DMS 273 treated with DMSO at 0.1 percent for 48 hours (cell line): ENCODE data around the gene SMAD6.

Experiments used
- DNase-seq: peaks from one replicate; lab custom pipeline; 2025; lab: John Stamatoyannopoulos, UW

SMAD6 gene

DNA sequence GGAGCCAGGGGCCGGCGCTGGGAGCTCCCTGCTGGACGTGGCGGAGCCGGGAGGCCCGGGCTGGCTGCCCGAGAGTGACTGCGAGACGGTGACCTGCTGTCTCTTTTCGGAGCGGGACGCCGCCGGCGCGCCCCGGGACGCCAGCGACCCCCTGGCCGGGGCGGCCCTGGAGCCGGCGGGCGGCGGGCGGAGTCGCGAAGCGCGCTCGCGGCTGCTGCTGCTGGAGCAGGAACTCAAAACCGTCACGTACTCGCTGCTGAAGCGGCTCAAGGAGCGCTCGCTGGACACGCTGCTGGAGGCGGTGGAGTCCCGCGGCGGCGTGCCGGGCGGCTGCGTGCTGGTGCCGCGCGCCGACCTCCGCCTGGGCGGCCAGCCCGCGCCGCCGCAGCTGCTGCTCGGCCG is 1.5 kb downstream of the SMAD6 start:
- DNase-seq: no peak

GRCh38 chr15:66704019-66704802 is 2.2 kb downstream of the SMAD6 start:
- DNase-seq: no peak

DNA sequence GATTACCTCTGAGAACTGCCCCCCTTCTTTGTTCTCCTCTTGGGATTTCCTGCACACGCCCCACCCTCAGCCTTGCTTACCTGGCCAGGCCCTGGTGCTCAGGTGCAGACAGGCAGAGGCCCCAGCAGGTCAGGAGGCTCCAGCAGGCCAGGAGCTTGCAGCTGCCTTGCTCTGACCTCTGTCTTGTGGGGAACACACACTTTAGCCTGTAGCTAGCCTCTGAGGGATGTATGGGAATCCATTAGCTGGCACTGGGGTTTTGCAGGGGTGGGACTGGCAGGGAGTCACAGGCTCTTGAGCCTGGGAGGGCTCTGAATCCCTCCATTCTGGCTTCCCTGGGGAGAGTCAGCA is 2.7 kb downstream of the SMAD6 start:
- DNase-seq: no peak

GRCh38 chr15:66705277-66706146 is 3.5 kb downstream of the SMAD6 start:
- DNase-seq: no peak

DNA sequence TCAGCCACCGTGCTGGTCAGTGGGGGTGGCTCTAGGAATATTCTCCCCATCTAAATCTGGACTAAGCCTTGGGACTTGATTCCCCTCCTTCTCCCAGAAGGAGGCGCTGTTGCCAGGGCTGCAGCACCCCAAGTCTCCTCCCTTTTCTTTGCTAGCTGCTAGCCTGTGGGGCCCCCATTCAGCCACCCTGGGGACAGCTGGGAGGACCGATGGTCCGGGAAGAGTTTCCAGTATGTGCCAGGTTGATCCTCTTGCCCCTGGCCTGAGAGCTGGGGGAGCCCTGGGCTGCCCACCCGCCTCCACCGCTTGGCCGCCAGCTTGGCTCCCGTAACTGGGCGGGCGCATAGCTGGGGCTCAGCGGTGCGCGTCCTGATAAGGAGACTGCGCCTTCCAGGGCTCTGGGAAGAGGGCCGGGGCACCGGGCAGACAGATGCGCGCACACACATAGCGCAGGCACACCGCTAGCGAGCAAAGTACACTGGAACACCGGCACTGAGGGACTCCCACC is 4.2 kb downstream of the SMAD6 start:
- no peak for DNase-seq

GRCh38 chr15:66706840-66707239 is 4.8 kb downstream of the SMAD6 start:
- DNase-seq: no peak

GRCh38 chr15:66707310-66708082 is 5.5 kb downstream of the SMAD6 start:
- DNase-seq: peak; percentile 32

GRCh38 chr15:66708389-66708788 is 6.4 kb downstream of the SMAD6 start:
- no peak for DNase-seq

DNA sequence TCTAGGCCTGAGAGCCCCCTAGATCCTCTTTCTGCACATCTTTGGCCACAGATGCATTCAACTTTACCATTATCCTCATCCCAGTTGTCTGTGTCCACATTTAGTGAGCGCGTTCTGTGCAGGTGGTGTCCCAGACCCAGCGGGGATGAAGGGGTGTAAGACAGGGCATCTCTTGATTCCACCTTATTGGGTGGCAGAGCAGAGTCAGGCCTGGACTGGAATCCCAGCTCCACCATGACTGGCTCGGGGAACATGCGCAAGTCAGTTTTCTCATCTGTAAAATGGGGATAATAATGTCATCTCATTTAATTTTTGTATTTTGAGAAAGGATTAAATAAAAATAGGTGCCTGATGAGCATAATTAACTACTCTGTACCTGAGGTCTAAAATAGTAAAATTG is 7.8 kb downstream of the SMAD6 start:
- no peak for DNase-seq

DNA sequence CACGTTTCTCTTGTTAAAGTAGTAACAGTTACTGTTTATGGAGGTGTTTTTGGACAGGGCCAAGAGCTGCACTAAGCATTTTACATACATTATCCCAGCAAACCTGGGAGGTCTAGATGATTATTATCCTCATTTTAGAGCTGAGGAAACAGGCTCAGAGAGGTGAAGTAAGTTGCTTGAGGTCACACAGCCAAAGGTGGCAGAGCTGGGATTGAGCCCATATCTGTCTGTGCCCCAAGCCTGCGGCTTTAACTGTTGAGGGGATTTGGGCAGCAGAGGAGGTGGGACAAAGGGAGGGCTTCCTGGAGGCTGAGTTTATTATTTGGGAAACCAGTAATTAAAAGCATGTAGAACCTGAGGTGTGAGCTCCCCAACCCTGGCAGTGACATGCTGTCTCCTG is 9.2 kb downstream of the SMAD6 start:
- DNase-seq: no peak

GRCh38 chr15:66711862-66712261 is 9.8 kb downstream of the SMAD6 start:
- DNase-seq: no peak

DNA sequence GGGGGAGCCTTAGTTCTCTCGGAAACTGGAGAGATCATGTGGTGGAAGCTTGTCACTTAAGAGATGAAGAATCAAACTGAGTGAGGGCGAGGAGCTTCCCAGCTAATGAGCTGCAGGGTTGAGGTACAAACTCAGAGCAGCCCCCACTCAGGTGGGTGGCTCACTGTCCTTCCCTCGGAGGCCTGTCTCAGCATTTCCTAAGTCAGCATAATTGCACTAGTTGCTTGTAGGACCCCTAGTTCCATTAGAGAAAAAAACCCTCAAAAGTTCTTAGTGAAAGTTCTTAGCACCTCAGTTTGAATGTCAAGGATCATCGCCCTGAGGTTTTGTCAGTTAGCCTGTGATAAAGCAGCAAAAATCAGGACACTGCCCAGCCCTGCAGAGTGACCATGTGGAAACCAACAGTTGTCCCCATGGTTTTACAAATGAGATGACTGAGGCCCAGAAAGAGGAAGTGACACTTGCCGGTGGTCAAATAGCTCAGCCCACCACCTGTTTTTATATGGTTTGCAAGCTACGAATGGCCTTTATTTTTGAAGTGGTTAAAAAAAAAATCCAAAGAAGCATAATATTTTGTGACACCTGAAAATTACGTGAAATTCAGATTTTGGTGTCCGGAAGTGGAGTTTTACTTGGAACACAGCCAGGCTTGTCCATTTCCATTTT is 11.9 kb downstream of the SMAD6 start:
- DNase-seq: no peak

GRCh38 chr15:66714543-66714981 is 12.5 kb downstream of the SMAD6 start:
- no peak for DNase-seq

GRCh38 chr15:66715181-66715624 is 13.2 kb downstream of the SMAD6 start:
- DNase-seq: no peak

DNA sequence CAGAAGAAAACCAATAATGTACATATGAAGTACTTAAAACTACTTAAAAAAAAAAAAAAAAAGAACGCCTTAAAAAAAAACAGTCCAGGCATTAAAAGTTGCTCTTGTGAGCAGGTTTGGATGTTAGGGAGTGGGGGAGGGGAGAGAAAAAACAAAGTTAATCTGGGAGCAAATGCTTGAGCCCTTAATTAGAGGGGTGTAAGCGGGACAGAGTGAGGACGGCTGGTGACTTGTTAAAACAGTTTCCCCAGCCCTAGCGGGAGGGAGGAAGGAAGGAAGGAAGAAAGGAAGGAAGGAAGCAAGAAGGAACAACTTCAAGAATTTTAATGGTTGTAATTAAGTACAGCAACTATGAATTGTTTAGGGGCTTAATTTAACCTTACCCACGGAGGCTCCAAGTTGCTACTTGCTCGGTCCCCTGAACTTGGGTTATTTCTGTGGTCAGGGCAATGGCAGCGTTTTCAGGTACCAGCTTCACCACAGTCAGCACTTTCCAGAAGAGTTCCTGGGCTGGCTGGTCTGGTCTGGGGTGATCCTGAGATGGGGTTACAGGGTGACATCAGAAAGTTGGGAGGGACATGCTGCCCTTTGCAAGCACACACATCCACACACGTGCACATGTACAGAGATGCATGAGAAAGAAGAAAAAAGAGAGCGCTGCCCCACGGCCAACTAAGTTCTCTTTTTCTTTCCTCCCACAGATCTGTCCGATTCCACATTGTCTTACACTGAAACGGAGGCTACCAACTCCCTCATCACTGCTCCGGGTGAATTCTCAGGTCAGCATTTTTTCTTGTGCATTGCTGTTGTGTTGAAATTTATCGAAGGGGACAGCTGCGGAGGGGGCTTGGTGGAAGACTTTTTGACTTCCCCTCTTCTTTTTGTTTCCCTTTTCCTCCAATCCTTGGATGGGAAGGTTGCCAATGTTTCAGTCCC is 14.0 kb downstream of the SMAD6 start:
- no peak for DNase-seq

DNA sequence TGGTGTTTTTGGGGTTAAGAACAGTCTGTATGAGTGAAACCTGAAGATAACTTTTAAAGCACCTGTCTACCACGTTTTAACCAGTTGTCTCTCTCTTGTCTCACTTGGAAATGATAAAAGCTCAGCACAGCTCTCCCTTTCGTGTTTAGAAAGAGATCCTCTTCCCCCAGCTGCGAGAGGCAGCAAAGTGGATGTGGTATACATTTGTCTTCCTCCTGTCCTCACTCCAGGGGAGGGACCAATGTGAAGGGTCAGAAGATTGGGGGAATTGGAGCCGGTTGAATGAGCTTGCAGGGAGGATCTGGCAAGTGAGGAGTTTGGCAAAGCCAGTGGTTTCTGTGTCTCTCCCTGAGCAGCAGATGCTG is 14.6 kb downstream of the SMAD6 start:
- DNase-seq: no peak

GRCh38 chr15:66718220-66718988 is 16.4 kb downstream of the SMAD6 start:
- DNase-seq: no peak

DNA sequence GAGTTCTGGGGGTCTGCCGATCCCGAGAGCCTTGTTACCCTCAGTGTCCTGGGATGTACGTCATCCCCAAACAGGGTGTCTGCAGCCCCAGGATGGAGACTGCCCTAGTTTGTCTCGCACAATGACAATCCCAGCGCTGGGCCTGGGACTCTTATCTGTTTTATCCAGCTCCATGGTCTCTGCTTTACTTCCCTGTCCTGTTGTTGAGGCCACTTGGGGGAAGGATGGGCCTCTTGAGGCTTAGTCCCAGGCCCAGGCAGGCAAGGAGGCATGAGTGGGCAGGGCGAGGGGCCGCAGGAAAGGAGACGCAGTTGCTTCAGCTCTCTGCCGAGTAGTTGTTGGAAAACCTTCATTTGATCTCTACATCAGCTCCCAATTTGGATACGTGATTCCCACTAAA is 17.4 kb downstream of the SMAD6 start:
- no peak for DNase-seq

DNA sequence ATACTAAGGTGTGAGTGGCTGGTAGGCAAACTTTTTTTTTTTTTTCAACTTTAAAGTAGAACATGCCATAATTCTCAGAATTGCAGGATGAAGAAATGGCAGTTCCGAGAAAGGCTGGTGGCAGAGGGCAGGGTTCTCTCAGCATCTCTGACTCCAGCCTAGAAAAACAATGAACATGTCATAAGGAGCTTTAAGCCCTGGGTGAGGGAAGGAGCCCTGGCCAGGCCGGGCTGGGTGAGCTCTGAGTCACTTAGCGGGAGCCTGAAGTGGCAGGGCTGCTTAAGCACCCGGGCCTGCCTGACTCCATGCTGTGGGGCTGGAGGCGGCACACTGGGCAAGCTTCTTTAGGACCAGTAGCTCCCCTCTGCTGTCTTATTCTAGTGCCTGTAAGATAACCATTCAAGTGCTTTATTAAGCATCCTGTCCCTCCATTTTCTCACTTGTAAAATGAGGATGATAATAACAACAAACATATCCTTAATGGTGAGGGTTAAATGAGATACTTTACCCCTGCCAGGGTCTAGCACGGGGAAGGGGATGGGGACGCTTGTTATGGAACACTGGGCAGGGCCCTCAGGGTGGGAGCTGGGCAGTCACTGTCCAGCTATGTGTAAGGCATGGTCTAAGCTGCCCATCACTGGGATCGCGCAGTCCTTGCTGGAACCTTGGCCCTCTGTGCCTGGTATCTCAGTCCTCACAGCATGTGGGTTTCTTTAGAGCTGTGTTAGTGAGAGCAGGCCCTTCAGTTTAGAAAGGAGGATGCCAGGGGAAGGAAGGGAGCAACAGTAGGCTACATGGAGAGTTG is 18.4 kb downstream of the SMAD6 start:
- DNase-seq: no peak
